NCI-H2171 treated with DMSO at 0.1 percent for 48 hours (cell line): ENCODE results near the gene CARNS1.
A peak's percentile ranks its signal among the peaks of the same experiment; 100 is the strongest.
"Not testable (repeated sequence)": the region's sequence is repeated elsewhere in the genome, so short reads cannot be mapped to it uniquely, and the experiment has no call there.

Source experiments
- DNase-seq: peaks from one replicate; lab custom pipeline; 2025; lab: John Stamatoyannopoulos, UW

The CARNS1 gene

DNA sequence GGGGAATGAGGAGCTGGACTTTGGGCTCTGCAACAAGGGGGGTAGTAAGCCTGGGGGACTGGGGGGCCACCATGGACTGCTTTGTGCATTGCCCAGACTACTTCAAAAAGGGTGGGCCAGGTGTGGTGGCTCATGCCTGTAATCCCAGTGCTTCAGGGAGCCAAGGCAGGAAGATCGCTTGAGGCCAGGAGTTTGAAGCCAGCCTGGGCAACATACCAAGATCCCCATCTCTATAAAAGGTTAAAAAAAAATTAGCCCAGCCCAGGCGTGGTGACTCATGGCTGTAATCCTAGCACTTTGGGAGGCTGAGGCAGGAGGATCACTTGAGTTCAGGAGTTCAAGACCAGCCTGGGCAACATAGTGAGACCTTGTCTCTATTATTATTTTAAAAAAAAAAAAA is 50.1 kb downstream of the CARNS1 start:
- DNase-seq, result not testable (repeated sequence)

DNA sequence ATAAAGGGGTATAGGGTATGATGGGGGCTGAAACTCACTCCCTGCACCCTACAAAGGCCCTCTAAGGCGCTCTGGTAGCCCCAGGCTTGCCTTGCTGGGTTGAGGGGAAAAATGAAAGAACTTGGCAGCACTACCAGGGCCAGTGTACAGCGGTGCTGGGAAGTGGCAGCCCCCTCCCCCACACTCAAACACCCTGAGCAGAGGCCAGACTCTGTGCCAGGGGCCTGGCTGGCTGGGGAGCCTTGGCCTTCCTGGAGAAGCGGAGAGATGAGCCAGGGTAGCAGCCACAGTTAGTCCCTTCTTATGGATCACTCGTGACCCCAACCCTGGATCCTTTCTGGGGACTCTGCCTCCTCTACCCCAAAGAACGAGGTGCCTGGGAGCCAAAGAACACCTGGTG is 50.9 kb downstream of the CARNS1 start:
- DNase-seq, result no peak

DNA sequence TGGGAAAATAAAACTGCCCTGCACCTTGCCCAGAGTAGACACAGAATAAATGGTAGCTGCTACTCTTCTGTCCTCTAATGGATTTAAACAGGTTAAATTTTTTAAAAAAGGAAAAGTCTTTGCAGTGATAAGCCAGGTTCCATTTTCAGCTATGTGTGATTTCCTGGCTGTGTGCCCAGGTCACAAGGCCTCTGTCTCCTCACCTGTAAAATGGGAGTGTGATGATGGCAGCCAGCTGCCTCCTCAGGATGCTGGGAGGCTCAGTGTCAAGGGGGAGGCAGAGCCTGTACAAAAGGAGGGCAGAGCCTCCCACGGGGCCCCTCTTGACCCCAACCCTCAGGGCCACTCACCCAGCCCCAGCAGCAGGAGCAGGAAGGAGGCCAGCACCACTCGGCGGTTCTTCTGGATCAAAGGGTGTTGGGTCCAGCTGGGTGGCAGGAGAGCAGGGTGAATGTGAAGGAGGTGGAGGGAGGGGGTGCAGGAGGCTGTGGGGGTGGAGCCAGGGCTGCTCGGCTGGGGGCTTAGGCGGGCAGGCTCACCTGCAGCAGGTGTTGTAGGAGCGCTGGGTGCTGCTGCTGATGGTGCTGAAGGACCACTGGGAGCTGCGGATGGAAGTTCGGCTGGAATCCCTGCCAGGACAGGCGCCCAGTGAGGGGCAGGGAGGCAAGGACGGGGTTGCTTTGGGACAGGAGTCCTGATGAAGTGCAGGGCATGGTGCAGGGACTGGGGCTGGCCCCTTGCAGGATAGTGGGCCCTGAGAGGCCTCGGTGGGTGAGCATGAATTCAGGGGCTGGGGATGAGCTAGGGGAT is 51.7 kb downstream of the CARNS1 start:
- no peak for DNase-seq

DNA sequence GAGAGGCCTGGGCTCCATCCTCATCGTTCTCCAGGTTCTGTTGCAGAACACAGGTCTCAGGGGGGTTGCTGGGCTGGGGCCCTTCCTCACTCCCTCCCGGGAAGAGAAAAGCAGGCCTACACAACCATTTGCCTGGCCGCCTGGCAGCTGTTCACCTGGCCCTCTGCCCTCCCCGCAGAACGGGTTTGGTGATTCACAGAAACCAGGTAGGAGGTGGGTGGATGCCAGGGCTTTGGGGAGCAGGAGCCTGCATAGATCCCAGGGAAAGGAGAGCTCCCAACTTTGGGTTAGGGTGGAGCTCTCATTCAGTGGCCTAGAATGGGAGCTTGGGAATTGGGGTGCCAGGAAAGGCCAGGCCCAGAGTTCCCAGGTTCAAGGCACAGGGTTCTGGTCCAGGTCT is 52.6 kb downstream of the CARNS1 start:
- DNase-seq, result peak; percentile 75

DNA sequence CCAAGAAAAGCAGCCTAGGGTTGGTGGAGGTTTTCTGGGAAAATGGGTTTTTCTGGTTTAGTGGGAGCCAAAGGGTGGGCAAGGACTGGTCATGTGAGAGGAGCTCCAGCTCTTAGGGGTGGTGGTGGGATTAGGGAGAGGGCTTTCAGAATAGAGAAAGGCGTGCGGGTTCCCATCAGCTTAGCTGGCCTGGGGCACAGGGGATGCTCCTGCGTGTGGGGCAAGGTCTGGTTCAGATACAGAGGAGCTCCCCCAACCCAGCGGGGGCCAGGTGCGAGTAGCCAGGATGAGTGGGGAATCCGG is 52.9 kb downstream of the CARNS1 start:
- DNase-seq, result peak; percentile 42

DNA sequence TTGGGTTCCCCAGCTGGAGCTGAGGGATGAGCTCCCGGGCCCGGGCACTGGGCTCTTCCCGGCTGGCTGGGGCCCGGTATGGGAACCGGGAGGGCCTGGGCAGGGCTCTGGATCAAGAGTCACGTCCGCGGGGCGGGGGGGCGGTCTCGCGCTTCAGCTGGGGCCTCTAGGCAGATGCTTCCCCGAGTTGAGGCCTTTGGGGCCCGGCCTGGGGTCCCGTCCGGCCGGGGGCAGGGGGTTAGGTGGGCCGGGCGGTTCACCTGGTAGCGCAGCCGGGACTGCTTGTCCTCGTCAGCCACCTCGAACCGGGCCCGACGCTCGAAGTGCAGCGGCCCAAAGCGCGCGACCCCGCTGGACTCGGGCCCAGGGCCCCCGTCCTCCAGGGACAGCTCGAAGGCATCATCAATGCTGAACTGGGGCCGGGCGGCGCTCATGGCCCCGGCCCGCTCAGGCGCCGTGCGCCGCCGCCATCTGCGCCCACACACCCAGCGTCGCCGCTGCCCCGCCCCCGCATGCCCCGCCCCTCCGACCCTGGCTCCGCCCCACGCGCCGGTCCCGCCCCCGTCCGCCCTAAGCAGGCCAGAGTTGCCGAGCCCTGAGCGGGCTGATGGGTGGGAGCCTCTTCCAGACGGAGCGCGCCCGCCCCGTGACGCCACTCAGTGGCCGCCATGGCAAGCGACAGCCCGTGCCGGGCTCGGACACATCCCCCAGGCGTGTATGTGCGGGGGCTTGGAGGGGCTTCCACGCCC is 53.5 kb downstream of the CARNS1 start, which contains the start of gene TMEM134:
Gene TMEM134 (minus strand): TSS at position 493 of the 749 bp plus-strand sequence. CDS start 59 bp downstream, at position 434.
- DNase-seq, result peak; percentile 85

DNA sequence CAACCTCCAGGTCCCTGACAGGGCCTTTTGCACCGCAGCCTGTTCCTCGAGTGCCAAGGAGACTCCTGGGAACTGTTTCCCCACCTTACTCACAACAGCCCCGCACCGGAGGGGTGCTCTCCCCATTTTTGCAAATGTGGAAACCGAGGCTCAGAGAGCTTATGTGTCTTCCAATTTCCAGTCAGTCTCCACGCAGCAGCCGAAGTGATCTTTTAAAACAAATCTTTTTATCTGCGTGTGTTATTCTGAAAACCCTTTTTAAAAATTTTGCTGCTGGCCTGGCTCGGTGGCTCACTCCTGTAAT is 54.0 kb downstream of the CARNS1 start:
- DNase-seq, result no peak

DNA sequence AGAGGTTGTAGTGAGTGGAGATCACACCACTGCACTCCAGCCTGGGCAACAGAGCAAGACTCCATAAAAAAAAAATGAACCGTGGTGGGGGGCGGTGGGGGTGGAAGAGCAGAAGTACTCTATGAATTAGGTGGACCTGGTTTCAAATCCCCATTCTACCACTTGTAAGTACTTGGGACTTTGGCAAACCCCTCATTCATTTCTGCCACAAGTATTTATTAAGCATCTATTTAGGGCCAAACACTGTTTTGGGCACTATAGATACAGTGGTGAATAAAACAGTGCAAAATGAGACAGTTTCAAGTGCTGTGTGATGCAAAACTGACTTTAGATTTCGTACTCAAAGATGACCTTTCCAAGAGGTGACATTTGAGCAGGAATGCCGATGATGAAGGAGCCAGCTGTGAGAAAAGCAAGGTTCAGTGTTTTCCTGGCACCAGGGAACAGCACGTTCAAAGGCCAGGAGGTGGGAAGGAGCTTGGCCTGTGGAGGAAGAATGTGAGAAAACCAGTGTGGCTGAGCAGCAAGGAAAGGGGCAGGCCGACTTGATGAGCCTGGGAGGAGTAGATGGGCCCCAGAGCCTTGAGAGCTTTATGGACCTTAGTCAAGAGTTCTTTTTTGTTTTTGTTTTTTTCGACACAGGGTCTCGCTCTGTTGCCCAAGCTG is 55.0 kb downstream of the CARNS1 start:
- no peak for DNase-seq

DNA sequence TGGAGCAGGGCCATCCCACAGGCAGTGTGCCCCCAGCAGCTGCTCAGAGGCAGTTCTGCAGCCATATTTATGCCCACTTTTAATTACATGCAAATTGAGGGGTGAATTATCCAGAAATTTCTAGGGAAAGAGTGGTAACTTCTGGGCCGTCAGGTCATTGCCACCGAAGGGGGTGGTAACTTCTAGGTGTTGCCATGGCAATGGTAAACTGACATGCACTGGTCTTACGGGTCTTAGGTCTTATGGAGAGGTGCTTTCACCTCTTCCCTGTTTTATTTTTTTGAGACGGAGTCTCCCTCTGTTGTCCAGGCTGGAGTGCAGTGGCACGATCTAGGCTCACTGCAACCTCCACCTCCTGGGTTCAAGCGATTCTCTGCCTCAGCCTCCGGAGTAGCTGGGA is 57.4 kb downstream of the CARNS1 start:
- DNase-seq, result no peak
